T-helper 17 cell (primary cell): ENCODE measurements around the gene PPDPF. TPM values are rescaled to one million over a fixed set of nuclear protein-coding genes. Genes with fewer than 3 reads are reported as not detected.
"Not testable (repeated sequence)": the region's sequence is repeated elsewhere in the genome, so short reads cannot be mapped to it uniquely, and the experiment has no call there.

ENCODE experiments used
- ATAC-seq: fragments of 150-1000 bp; cut with Tn5 transposase; 2 replicates; pipeline ENCODE4 v1.10.0; 2021; ENCODE audit warnings: mild to moderate bottlenecking, moderate library complexity
- DNase-seq, 3 donors: peaks; one replicate each; pipeline versions ENCODE4 v3.0.0 to v3.0.0-alpha.2; 2020 to 2021
- H3K9me3 ChIP-seq: one replicate; pipeline ENCODE4 v1.7.0; 2013; ENCODE audit warnings: low read length, mild to moderate bottlenecking; ENCODE audit not compliant: control insufficient read depth, poor library complexity, severe bottlenecking
- H3K27ac Mint-ChIP-seq: one replicate; pipeline ENCODE4 v1.8.0; 2022; ENCODE audit warnings: mild to moderate bottlenecking, moderate library complexity, mixed read lengths
- H3K27me3 Mint-ChIP-seq: one replicate; pipeline ENCODE4 v1.8.0; 2022; ENCODE audit warnings: mixed read lengths
- H3K36me3 Mint-ChIP-seq: one replicate; pipeline ENCODE4 v1.8.0; 2022; ENCODE audit warnings: low read depth, mixed read lengths
- H3K4me1 Mint-ChIP-seq: one replicate; pipeline ENCODE4 v1.8.0; 2022; ENCODE audit warnings: mild to moderate bottlenecking, mixed read lengths
- H3K4me3 Mint-ChIP-seq: one replicate; pipeline ENCODE4 v1.8.0; 2022; ENCODE audit warnings: mild to moderate bottlenecking, moderate library complexity, mixed read lengths
- total RNA-seq, 4 donors: library from RNA in 2 of 4; stranded (reverse) in 2 of 4; gene quantifications; one replicate each; pipeline ENCODE4 v1.2.3 and lab custom pipeline; 2022 to 2026

PPDPF gene
- total RNA-seq, 2 donors from 2014 or later, result 149 to 271 TPM

GRCh38 chr20:63568986-63569949 is 48.7 kb downstream of the PPDPF start:
- Mint-ChIP-seq H3K4me3 (peak overlapping the region; percentile 89), H3K36me3 (no peaks in the 10 kb centered on the region), H3K27me3 (no peaks in the 10 kb centered on the region), H3K4me1 (peaks cover 15% of the 10 kb centered on the region), H3K27ac (no peak overlapping the region)
- H3K9me3 ChIP-seq, result no peaks in the 10 kb centered on the region
- DNase-seq, result no peak
- ATAC-seq, result no peak

- Mint-ChIP-seq H3K27ac (no peak overlapping the region), H3K27me3 (no peaks in the 10 kb centered on the region), H3K4me1 (peaks cover 15% of the 10 kb centered on the region), H3K36me3 (no peaks in the 10 kb centered on the region), H3K4me3 (peak overlapping the region; percentile 50)
- no peak for DNase-seq
- H3K9me3 ChIP-seq, result no peaks in the 10 kb centered on the region
- ATAC-seq, result no peak
Observed at GRCh38 chr20:63570281-63571086, 49.9 kb downstream of the PPDPF start.

GRCh38 chr20:63571087-63571478 is 50.5 kb downstream of the PPDPF start:
- not testable (repeated sequence) for H3K9me3 ChIP-seq, ATAC-seq, H3K27me3 Mint-ChIP-seq, H3K36me3 Mint-ChIP-seq, H3K4me3 Mint-ChIP-seq, H3K27ac Mint-ChIP-seq, DNase-seq
- H3K4me1 Mint-ChIP-seq, result peaks cover 15% of the 10 kb centered on the region

Other genes with a start within 250 kb of the PPDPF start
- 100 to 1,000 TPM; 108 to 128 TPM for gene ARFGAP1, start 248.0 kb upstream of the PPDPF start, total RNA-seq
- gene COL20A1, start 227.6 kb upstream of the PPDPF start, total RNA-seq, result under 1 TPM in 1 of 2 donors, not detected in 1; 0.10 TPM
- not detected for gene CHRNA4, start 159.4 kb upstream of the PPDPF start, total RNA-seq
- gene KCNQ2, start 48.1 kb upstream of the PPDPF start, total RNA-seq, result not detected
- under 1 TPM; 0.47 to 0.99 TPM for gene EEF1A2, start 21.7 kb upstream of the PPDPF start, total RNA-seq
- gene PTK6, start 16.6 kb downstream of the PPDPF start, total RNA-seq, result under 1 TPM; 0.50 to 0.80 TPM
- gene SRMS, start 27.0 kb downstream of the PPDPF start, total RNA-seq, result not detected
- gene FNDC11, start 33.4 kb downstream of the PPDPF start, total RNA-seq, result under 1 TPM; 0.44 to 0.99 TPM
- gene HELZ2, start 53.5 kb downstream of the PPDPF start, total RNA-seq, result 10 to 100 TPM; 48.0 to 54.8 TPM
- 10 to 100 TPM; 17.3 to 21.0 TPM for gene GMEB2, start 106.3 kb downstream of the PPDPF start, total RNA-seq
- gene STMN3, start 132.7 kb downstream of the PPDPF start, total RNA-seq, result 10 to 100 TPM; 51.0 to 67.4 TPM
- 10 to 100 TPM; 30.7 to 35.0 TPM for gene RTEL1, start 137.5 kb downstream of the PPDPF start, total RNA-seq
- not detected for gene TNFRSF6B, start 175.9 kb downstream of the PPDPF start, total RNA-seq
- 10 to 100 TPM; 44.0 to 53.2 TPM for gene ARFRP1, start 187.2 kb downstream of the PPDPF start, total RNA-seq
- gene ZGPAT, start 187.3 kb downstream of the PPDPF start, total RNA-seq, result 10 to 100 TPM; 35.0 to 39.8 TPM
- 100 to 1,000 TPM; 156 to 179 TPM for gene LIME1, start 215.9 kb downstream of the PPDPF start, total RNA-seq
- 100 to 1,000 TPM in 1 of 2 donors, 10 to 100 TPM in 1; 98.1 to 103 TPM for gene SLC2A4RG, start 219.0 kb downstream of the PPDPF start, total RNA-seq